Measurements from ENCODE around the gene VSTM1.
"Not testable (repeated sequence)": the region's sequence is repeated elsewhere in the genome, so short reads cannot be mapped to it uniquely, and the experiment has no call there.

VSTM1 gene

GRCh38 chr19:54063350-54064116 is at the start of gene VSTM1:
TSS of gene VSTM1 (minus strand) at chr19:54063897. CDS start at chr19:54063777, 120 bp downstream.
- no peak for DNase-seq

GRCh38 chr19:54109651-54110050 is 46.0 kb upstream of the VSTM1 start:
- DNase-seq: no peak

GRCh38 chr19:54108496-54108895 is 44.8 kb upstream of the VSTM1 start:
- no peak for DNase-seq

- no peak for DNase-seq
Observed at GRCh38 chr19:54107876-54108490, 44.3 kb upstream of the VSTM1 start.

- DNase-seq: no peak
Observed at GRCh38 chr19:54106716-54107115, 43.0 kb upstream of the VSTM1 start.

- no peak for DNase-seq
Observed at GRCh38 chr19:54105796-54106195, 42.1 kb upstream of the VSTM1 start.

- no peak for DNase-seq
Observed at GRCh38 chr19:54104998-54105715, 41.5 kb upstream of the VSTM1 start.

- DNase-seq: peak; percentile 99
Observed at GRCh38 chr19:54102421-54103169, 38.9 kb upstream of the VSTM1 start, which contains the start of gene NDUFA3. TSS of gene NDUFA3 (plus strand) at chr19:54102855. CDS start at chr19:54102879, 24 bp downstream.

GRCh38 chr19:54100561-54100960 is 36.9 kb upstream of the VSTM1 start, which contains the start of gene OSCAR:
TSS of gene OSCAR (minus strand) at chr19:54100803. CDS start at chr19:54100792, 11 bp downstream.
- DNase-seq: peak; percentile 95

GRCh38 chr19:54099903-54100255 is 36.2 kb upstream of the VSTM1 start:
- DNase-seq: not testable (repeated sequence)

- no peak for DNase-seq
Observed at GRCh38 chr19:54099190-54099902, 35.6 kb upstream of the VSTM1 start.

- DNase-seq: no peak
Observed at GRCh38 chr19:54096617-54097106, 33.0 kb upstream of the VSTM1 start.

GRCh38 chr19:54095859-54096616 is 32.3 kb upstream of the VSTM1 start:
- not testable (repeated sequence) for DNase-seq

- DNase-seq: no peak
Observed at GRCh38 chr19:54095136-54095858, 31.6 kb upstream of the VSTM1 start.

GRCh38 chr19:54094426-54095000 is 30.8 kb upstream of the VSTM1 start:
- DNase-seq: peak; percentile 78

GRCh38 chr19:54084410-54084809 is 20.7 kb upstream of the VSTM1 start:
- no peak for DNase-seq

GRCh38 chr19:54081032-54081431 is 17.3 kb upstream of the VSTM1 start, which contains the start of gene TARM1:
TSS of gene TARM1 (minus strand) at chr19:54081365. CDS start at chr19:54081340, 25 bp downstream.
- no peak for DNase-seq

- DNase-seq: peak; percentile 92
Observed at GRCh38 chr19:54077334-54077733, 13.6 kb upstream of the VSTM1 start.

GRCh38 chr19:54074851-54075250 is 11.2 kb upstream of the VSTM1 start:
- no peak for DNase-seq

- DNase-seq: no peak
Observed at GRCh38 chr19:54073829-54074228, 10.1 kb upstream of the VSTM1 start.

Measured in MV-4-11 (cell line).